NCI-H510A (cell line): ENCODE measurements around the gene LGALS7B.
"Not testable (repeated sequence)": the region's sequence is repeated elsewhere in the genome, so short reads cannot be mapped to it uniquely, and the experiment has no call there.

Source experiments
- DNase-seq: peaks from one replicate; lab custom pipeline; 2025; lab: John Stamatoyannopoulos, UW

The LGALS7B gene

GRCh38 chr19:38770228-38770948, 18.6 kb upstream of the LGALS7B start:
- not testable (repeated sequence) for DNase-seq

- DNase-seq = not testable (repeated sequence)
Observed at GRCh38 chr19:38770949-38771275, 18.1 kb upstream of the LGALS7B start.

GRCh38 chr19:38771569-38771968, 17.4 kb upstream of the LGALS7B start:
- DNase-seq = not testable (repeated sequence)

GRCh38 chr19:38773469-38774177, 15.4 kb upstream of the LGALS7B start, which contains the start of gene LGALS7:
TSS of gene LGALS7 (minus strand) at chr19:38773517. CDS start at chr19:38773492, 25 bp downstream.
- no peak for DNase-seq

GRCh38 chr19:38774181-38774950, 14.6 kb upstream of the LGALS7B start:
- no peak for DNase-seq

- DNase-seq = no peak
Observed at GRCh38 chr19:38778733-38779132, 10.3 kb upstream of the LGALS7B start.

- no peak for DNase-seq
Observed at GRCh38 chr19:38780443-38780842, 8.6 kb upstream of the LGALS7B start.

- no peak for DNase-seq
Observed at GRCh38 chr19:38781058-38781457, 7.9 kb upstream of the LGALS7B start.

- not testable (repeated sequence) for DNase-seq
Observed at GRCh38 chr19:38782212-38782611, 6.8 kb upstream of the LGALS7B start.

- no peak for DNase-seq
Observed at GRCh38 chr19:38784224-38784623, 4.8 kb upstream of the LGALS7B start.

- DNase-seq = no peak
Observed at GRCh38 chr19:38785187-38785699, 3.8 kb upstream of the LGALS7B start.

- not testable (repeated sequence) for DNase-seq
Observed at GRCh38 chr19:38786061-38786460, 2.9 kb upstream of the LGALS7B start.

- no peak for DNase-seq
Observed at GRCh38 chr19:38786572-38787265, 2.3 kb upstream of the LGALS7B start.

- DNase-seq = not testable (repeated sequence)
Observed at GRCh38 chr19:38790507-38791403, 1.8 kb downstream of the LGALS7B start.

- DNase-seq = not testable (repeated sequence)
Observed at GRCh38 chr19:38791451-38792064, 2.6 kb downstream of the LGALS7B start.

- no peak for DNase-seq
Observed at GRCh38 chr19:38792250-38793111, 3.5 kb downstream of the LGALS7B start.

- no peak for DNase-seq
Observed at GRCh38 chr19:38793177-38793576, 4.2 kb downstream of the LGALS7B start.

- DNase-seq = no peak
Observed at GRCh38 chr19:38793671-38794070, 4.7 kb downstream of the LGALS7B start.

- DNase-seq = no peak
Observed at GRCh38 chr19:38795549-38795948, 6.5 kb downstream of the LGALS7B start.
